ENCODE data around the gene MEPE. TPM values are rescaled to one million over a fixed set of nuclear protein-coding genes. Genes with fewer than 3 reads are reported as not detected.

Gene MEPE
- total and polyA plus RNA-seq, 4 donors: 0.06 to 1.4 (median 0.21) TPM; not detected in 1

- Histone ChIP-seq H3K36me3 (ENCODE audit: control insufficient read depth, insufficient read depth, low read length) (no peaks in the 10 kb centered on the region), H3K4me3 (ENCODE audit: low read depth, low read length) (no peak overlapping the region), H3K27me3 (ENCODE audit: control insufficient read depth, insufficient read depth, low read length) (no peaks in the 10 kb centered on the region), H3K9me3 (ENCODE audit: control insufficient read depth, insufficient read depth, low read length) (no peaks in the 10 kb centered on the region), H3K4me1 (ENCODE audit: control insufficient read depth, insufficient read depth, low read length) (no peaks in the 10 kb centered on the region), H3K27ac (ENCODE audit: low read depth, low read length) (no peak overlapping the region)
- WGBS (ENCODE audit: insufficient coverage): no CpG with 5 or more reads among the region's 3 CpGs
- DNase-seq (ENCODE audit: low read depth in 4 of 6, low spot score in 6 of 6): no peak
These were observed 25.4 kb upstream of the MEPE start for GRCh38 chr4:87807402-87807801.

- no CpG with 5 or more reads among the region's 2 CpGs for WGBS (ENCODE audit: insufficient coverage)
- no peak for DNase-seq (ENCODE audit: low read depth in 4 of 6, low spot score in 6 of 6)
- no peaks in the 10 kb centered on the region for H3K27me3 ChIP-seq (ENCODE audit: control insufficient read depth, insufficient read depth, low read length)
- no peaks in the 10 kb centered on the region for H3K9me3 ChIP-seq (ENCODE audit: control insufficient read depth, insufficient read depth, low read length)
- no peak overlapping the region for H3K4me3 ChIP-seq (ENCODE audit: low read depth, low read length)
- no peaks in the 10 kb centered on the region for H3K36me3 ChIP-seq (ENCODE audit: control insufficient read depth, insufficient read depth, low read length)
- H3K27ac ChIP-seq (ENCODE audit: low read depth, low read length): no peak overlapping the region
- no peaks in the 10 kb centered on the region for H3K4me1 ChIP-seq (ENCODE audit: control insufficient read depth, insufficient read depth, low read length)
These were observed 20.8 kb upstream of the MEPE start for GRCh38 chr4:87811977-87812376.

- Histone ChIP-seq H3K27ac (ENCODE audit: low read depth, low read length) (no peak overlapping the region), H3K36me3 (ENCODE audit: control insufficient read depth, insufficient read depth, low read length) (no peaks in the 10 kb centered on the region), H3K4me3 (ENCODE audit: low read depth, low read length) (no peak overlapping the region), H3K9me3 (ENCODE audit: control insufficient read depth, insufficient read depth, low read length) (no peaks in the 10 kb centered on the region), H3K4me1 (ENCODE audit: control insufficient read depth, insufficient read depth, low read length) (no peaks in the 10 kb centered on the region), H3K27me3 (ENCODE audit: control insufficient read depth, insufficient read depth, low read length) (no peaks in the 10 kb centered on the region)
- WGBS (ENCODE audit: insufficient coverage): 77% methylated on average over 3 of the region's 8 CpGs
- no peak for DNase-seq (ENCODE audit: low read depth in 4 of 6, low spot score in 6 of 6)
These were observed 13.4 kb upstream of the MEPE start for GRCh38 chr4:87819281-87819919.

GRCh38 chr4:87823200-87823599, 9.6 kb upstream of the MEPE start:
- Histone ChIP-seq H3K27ac (ENCODE audit: low read depth, low read length) (no peak overlapping the region), H3K9me3 (ENCODE audit: control insufficient read depth, insufficient read depth, low read length) (no peaks in the 10 kb centered on the region), H3K4me3 (ENCODE audit: low read depth, low read length) (no peak overlapping the region), H3K27me3 (ENCODE audit: control insufficient read depth, insufficient read depth, low read length) (no peaks in the 10 kb centered on the region), H3K36me3 (ENCODE audit: control insufficient read depth, insufficient read depth, low read length) (no peaks in the 10 kb centered on the region), H3K4me1 (ENCODE audit: control insufficient read depth, insufficient read depth, low read length) (no peaks in the 10 kb centered on the region)
- 80% methylated on average over 2 of the region's 4 CpGs for WGBS (ENCODE audit: insufficient coverage)
- DNase-seq (ENCODE audit: low read depth in 4 of 6, low spot score in 6 of 6): no peak

GRCh38 chr4:87823724-87824123, 9.0 kb upstream of the MEPE start:
- H3K27ac ChIP-seq (ENCODE audit: low read depth, low read length): no peak overlapping the region

GRCh38 chr4:87824352-87824751, 8.4 kb upstream of the MEPE start:
- DNase-seq (ENCODE audit: low read depth in 4 of 6, low spot score in 6 of 6): no peak
- H3K36me3 ChIP-seq (ENCODE audit: control insufficient read depth, insufficient read depth, low read length): no peaks in the 10 kb centered on the region
- H3K4me3 ChIP-seq (ENCODE audit: low read depth, low read length): no peak overlapping the region
- no peaks in the 10 kb centered on the region for H3K9me3 ChIP-seq (ENCODE audit: control insufficient read depth, insufficient read depth, low read length)
- WGBS (ENCODE audit: insufficient coverage): 80% methylated on average over 1 of the region's 1 CpG
- H3K27me3 ChIP-seq (ENCODE audit: control insufficient read depth, insufficient read depth, low read length): no peaks in the 10 kb centered on the region
- no peak overlapping the region for H3K27ac ChIP-seq (ENCODE audit: low read depth, low read length)
- no peaks in the 10 kb centered on the region for H3K4me1 ChIP-seq (ENCODE audit: control insufficient read depth, insufficient read depth, low read length)

More at GRCh38 chr4:87823724-87824123, 9.0 kb upstream of the MEPE start:
- Histone ChIP-seq H3K4me3 (ENCODE audit: low read depth, low read length) (no peak overlapping the region), H3K27me3 (ENCODE audit: control insufficient read depth, insufficient read depth, low read length) (no peaks in the 10 kb centered on the region), H3K9me3 (ENCODE audit: control insufficient read depth, insufficient read depth, low read length) (no peaks in the 10 kb centered on the region), H3K36me3 (ENCODE audit: control insufficient read depth, insufficient read depth, low read length) (no peaks in the 10 kb centered on the region), H3K4me1 (ENCODE audit: control insufficient read depth, insufficient read depth, low read length) (no peaks in the 10 kb centered on the region)
- WGBS (ENCODE audit: insufficient coverage): no CpG with 5 or more reads among the region's 1 CpG
- DNase-seq (ENCODE audit: low read depth in 4 of 6, low spot score in 6 of 6): no peak

GRCh38 chr4:87834401-87834800, 1.6 kb downstream of the MEPE start:
- Histone ChIP-seq H3K4me3 (ENCODE audit: low read depth, low read length) (no peak overlapping the region), H3K36me3 (ENCODE audit: control insufficient read depth, insufficient read depth, low read length) (no peaks in the 10 kb centered on the region), H3K9me3 (ENCODE audit: control insufficient read depth, insufficient read depth, low read length) (no peaks in the 10 kb centered on the region), H3K4me1 (ENCODE audit: control insufficient read depth, insufficient read depth, low read length) (no peaks in the 10 kb centered on the region), H3K27me3 (ENCODE audit: control insufficient read depth, insufficient read depth, low read length) (no peaks in the 10 kb centered on the region), H3K27ac (ENCODE audit: low read depth, low read length) (no peak overlapping the region)
- WGBS (ENCODE audit: insufficient coverage): no CpG with 5 or more reads among the region's 2 CpGs
- DNase-seq (ENCODE audit: low read depth in 4 of 6, low spot score in 6 of 6): no peak

- Histone ChIP-seq H3K4me3 (ENCODE audit: low read depth, low read length) (no peak overlapping the region), H3K9me3 (ENCODE audit: control insufficient read depth, insufficient read depth, low read length) (no peaks in the 10 kb centered on the region), H3K27ac (ENCODE audit: low read depth, low read length) (no peak overlapping the region), H3K36me3 (ENCODE audit: control insufficient read depth, insufficient read depth, low read length) (no peaks in the 10 kb centered on the region), H3K27me3 (ENCODE audit: control insufficient read depth, insufficient read depth, low read length) (no peaks in the 10 kb centered on the region), H3K4me1 (ENCODE audit: control insufficient read depth, insufficient read depth, low read length) (peaks cover 3% of the 10 kb centered on the region)
- DNase-seq (ENCODE audit: low read depth in 4 of 6, low spot score in 6 of 6): no peak
- WGBS (ENCODE audit: insufficient coverage): no CpG with 5 or more reads among the region's 2 CpGs
These were observed 2.4 kb downstream of the MEPE start for GRCh38 chr4:87835197-87835596.

GRCh38 chr4:87835743-87836142, 3.0 kb downstream of the MEPE start:
- Histone ChIP-seq H3K27me3 (ENCODE audit: control insufficient read depth, insufficient read depth, low read length) (no peaks in the 10 kb centered on the region), H3K27ac (ENCODE audit: low read depth, low read length) (no peak overlapping the region), H3K4me3 (ENCODE audit: low read depth, low read length) (no peak overlapping the region), H3K36me3 (ENCODE audit: control insufficient read depth, insufficient read depth, low read length) (no peaks in the 10 kb centered on the region), H3K4me1 (ENCODE audit: control insufficient read depth, insufficient read depth, low read length) (peaks cover 3% of the 10 kb centered on the region), H3K9me3 (ENCODE audit: control insufficient read depth, insufficient read depth, low read length) (no peaks in the 10 kb centered on the region)
- no peak for DNase-seq (ENCODE audit: low read depth in 4 of 6, low spot score in 6 of 6)
- WGBS (ENCODE audit: insufficient coverage): no CpG with 5 or more reads among the region's 2 CpGs

- Histone ChIP-seq H3K36me3 (ENCODE audit: control insufficient read depth, insufficient read depth, low read length) (no peaks in the 10 kb centered on the region), H3K27ac (ENCODE audit: low read depth, low read length) (no peak overlapping the region), H3K27me3 (ENCODE audit: control insufficient read depth, insufficient read depth, low read length) (no peaks in the 10 kb centered on the region), H3K4me3 (ENCODE audit: low read depth, low read length) (no peak overlapping the region), H3K9me3 (ENCODE audit: control insufficient read depth, insufficient read depth, low read length) (no peaks in the 10 kb centered on the region), H3K4me1 (ENCODE audit: control insufficient read depth, insufficient read depth, low read length) (peaks cover 3% of the 10 kb centered on the region)
- 80% methylated on average over 1 of the region's 6 CpGs for WGBS (ENCODE audit: insufficient coverage)
- peak in 1 of 6 donors; percentile 24 for DNase-seq (ENCODE audit: low read depth in 4 of 6, low spot score in 6 of 6)
These were observed 5.4 kb downstream of the MEPE start for GRCh38 chr4:87838205-87838604.
